PC-3 (cell line): ENCODE measurements around the gene COL13A1. TPM values are rescaled to one million over a fixed set of nuclear protein-coding genes. Genes with fewer than 3 reads are reported as not detected.

Source experiments
- ATAC-seq: fragments of 200-7000 bp; cut with Tn5 transposase; 2 replicates; pipeline ENCODE4 v1.9.1; 2020; ENCODE audit warnings: mild to moderate bottlenecking, moderate library complexity
- BruUV-seq: library from RNA; stranded (reverse); fragments of 400-500 nt; replicated peaks from 2 replicates; lab custom pipeline; 2021; lab: Mats Ljungman, UMichigan
- CTCF ChIA-PET: fragments of 300-600 bp; sonication (Branson Sonifier 250); formaldehyde crosslinking; loops from one replicate; lab custom pipeline; 2022; ENCODE audit warnings: antibody characterized with exemption; lab: Charles Lee
- POLR2A ChIA-PET: fragments of 300-600 bp; sonication (Branson Sonifier 250); formaldehyde crosslinking; loops from one replicate; lab custom pipeline; 2022; ENCODE audit warnings: antibody characterized with exemption; ENCODE audit not compliant: unreplicated experiment; lab: Charles Lee
- DNase-seq: peaks from one replicate; pipeline ENCODE4 v3.0.0-alpha.2; 2015
- H2AFZ ChIP-seq: fragments of 300-600 bp; sonication (generic); 2 replicates; pipeline ENCODE4 v1.6.0; 2016; ENCODE audit warnings: antibody characterized with exemption, low read length
- H3F3A ChIP-seq: fragments of 300-600 bp; sonication (generic); one replicate; pipeline ENCODE4 v1.6.0; 2017; ENCODE audit warnings: antibody characterized with exemption, low read length, control low read depth, mild to moderate bottlenecking; ENCODE audit not compliant: unreplicated experiment
- H3K27ac ChIP-seq: fragments of 300-600 bp; sonication (generic); 2 replicates; pipeline ENCODE4 v1.5.1; 2016; ENCODE audit warnings: mild to moderate bottlenecking, low read length
- H3K27me3 ChIP-seq: fragments of 300-600 bp; sonication (generic); 2 replicates; pipeline ENCODE4 v1.6.1; 2016; ENCODE audit warnings: low read length, mixed read lengths
- H3K36me3 ChIP-seq: fragments of 300-600 bp; sonication (generic); 2 replicates; pipeline ENCODE4 v1.6.1; 2016; ENCODE audit warnings: low read depth, mixed run types, low read length, mixed read lengths
- H3K4me1 ChIP-seq: fragments of 300-600 bp; sonication (generic); 2 replicates; pipeline ENCODE4 v1.5.1; 2016; ENCODE audit warnings: low read length; ENCODE audit not compliant: insufficient read depth
- H3K4me2 ChIP-seq: fragments of 300-600 bp; sonication (generic); 2 replicates; pipeline ENCODE4 v1.6.0; 2016; ENCODE audit warnings: low read length
- H3K4me3 ChIP-seq: fragments of 300-600 bp; sonication (generic); 2 replicates; pipeline ENCODE4 v1.5.1; 2016; ENCODE audit warnings: mild to moderate bottlenecking, low read length, mixed read lengths
- H3K79me2 ChIP-seq: fragments of 300-600 bp; sonication (generic); 2 replicates; pipeline ENCODE4 v1.6.1; 2017; ENCODE audit warnings: low read length, mixed read lengths
- H3K9ac ChIP-seq: fragments of 300-600 bp; sonication (generic); 2 replicates; pipeline ENCODE4 v1.6.0; 2016; ENCODE audit warnings: mild to moderate bottlenecking, low read length
- H3K9me2 ChIP-seq: fragments of 300-600 bp; sonication (generic); replicated peaks from 2 replicates; pipeline ENCODE4 v1.6.1; 2016; ENCODE audit warnings: mixed run types, low read length, mixed read lengths
- H3K9me3 ChIP-seq: fragments of 300-600 bp; sonication (generic); 2 replicates; pipeline ENCODE4 v1.6.1; 2016; ENCODE audit warnings: low read length, mixed read lengths
- H4K20me1 ChIP-seq: fragments of 300-600 bp; sonication (generic); 2 replicates; pipeline ENCODE4 v1.6.1; 2016; ENCODE audit warnings: low read length, mixed read lengths
- CTCF ChIP-seq: fragments of 300-600 bp; sonication (generic); conservative IDR thresholded peaks from 2 replicates; pipeline ENCODE4 v1.5.1; 2017; ENCODE audit warnings: antibody characterized with exemption, low read depth, mild to moderate bottlenecking, low read length
- EZH2 ChIP-seq: fragments of 300-600 bp; sonication (generic); IDR thresholded peaks from one replicate; pipeline ENCODE4 v1.6.1; 2017; ENCODE audit warnings: antibody characterized with exemption, mild to moderate bottlenecking, low read length; ENCODE audit not compliant: unreplicated experiment
- EZH2phosphoT487 ChIP-seq: fragments of 300-600 bp; sonication (generic); IDR thresholded peaks from 2 replicates; pipeline ENCODE4 v1.6.1; 2018; ENCODE audit warnings: mild to moderate bottlenecking, antibody characterized with exemption, low read length, borderline replicate concordance
- intact Hi-C: fragments of 100-400 bp; cut with micrococcal nuclease; formaldehyde crosslinking; loops from 2 replicates; pipeline ENCODE4 v1.9.0; 2023
- total RNA-seq: library from RNA; depleted of rRNA; stranded (reverse); fragments of >200 nt; gene quantifications from 2 replicates; pipeline ENCODE4 v1.2.3, GENCODE V29; 2014

The COL13A1 gene
- total RNA-seq, 1 experiment from 2014 or later: 201 TPM

GRCh38 chr10:69941730-69942129, 140.0 kb downstream of the COL13A1 start:
- CTCF ChIA-PET: no interaction called here
- Histone ChIP-seq H3K9me2 (no peaks in the 10 kb centered on the region), H3K36me3 (peaks cover 28% of the 10 kb centered on the region; the same call in 1 of the 2 replicates), H4K20me1 (no peaks in the 10 kb centered on the region), H3K9ac (no peak overlapping the region), H3K4me3 (no peak overlapping the region), H3F3A (no peaks in the 10 kb centered on the region), H3K4me1 (no peaks in the 10 kb centered on the region), H3K27ac (no peak overlapping the region), H3K79me2 (no peaks in the 10 kb centered on the region), H2AFZ (no peak overlapping the region), H3K27me3 (no peaks in the 10 kb centered on the region), H3K4me2 (no peak overlapping the region), H3K9me3 (no peaks in the 10 kb centered on the region)
- intact Hi-C loops: no loop called here
- no TSS peak for BruUV-seq
- ATAC-seq (no peak), DNase-seq (no peak)
- TF ChIP-seq EZH2phosphoT487: no peak
- no peak for TF ChIP-seq EZH2
- POLR2A ChIA-PET: no interaction called here

- POLR2A ChIA-PET: no interaction called here
- no peak overlapping the region for H3K4me2 ChIP-seq
These were observed 141.7 kb downstream of the COL13A1 start for GRCh38 chr10:69943292-69943820.

GRCh38 chr10:69944761-69945160, 143.1 kb downstream of the COL13A1 start:
- no peaks in the 10 kb centered on the region for H3K27me3 ChIP-seq
- ATAC-seq (peak; percentile 14; the same call in 1 of the 2 replicates), DNase-seq (no peak)
- intact Hi-C loops: no loop called here
- H3K9me3 ChIP-seq: no peaks in the 10 kb centered on the region
- ChIA-PET CTCF (no interaction called here), POLR2A (no interaction called here)
- H3K27ac ChIP-seq: no peak overlapping the region
- no peak overlapping the region for H3K4me3 ChIP-seq
- H3K36me3 ChIP-seq: peaks cover 48% of the 10 kb centered on the region; the same call in 1 of the 2 replicates
- BruUV-seq: no TSS peak
- H3K79me2 ChIP-seq: no peaks in the 10 kb centered on the region
- no peaks in the 10 kb centered on the region for H3K9me2 ChIP-seq
- no peaks in the 10 kb centered on the region for H3F3A ChIP-seq
- no peak overlapping the region for H2AFZ ChIP-seq
- no peak overlapping the region for H3K4me2 ChIP-seq
- no peaks in the 10 kb centered on the region for H3K4me1 ChIP-seq
- no peaks in the 10 kb centered on the region for H4K20me1 ChIP-seq
- TF ChIP-seq EZH2phosphoT487 (no peak), EZH2 (no peak), CTCF (no peak)
- no peak overlapping the region for H3K9ac ChIP-seq

More at GRCh38 chr10:69943292-69943820, 141.7 kb downstream of the COL13A1 start:
- Histone ChIP-seq H3K4me1 (no peaks in the 10 kb centered on the region), H3K4me3 (no peak overlapping the region), H3K27me3 (no peaks in the 10 kb centered on the region), H3F3A (no peaks in the 10 kb centered on the region), H3K27ac (no peak overlapping the region), H3K9me2 (no peaks in the 10 kb centered on the region), H2AFZ (no peak overlapping the region), H3K79me2 (no peaks in the 10 kb centered on the region), H3K9ac (no peak overlapping the region), H3K9me3 (no peaks in the 10 kb centered on the region), H3K36me3 (peaks cover 38% of the 10 kb centered on the region; the same call in 1 of the 2 replicates), H4K20me1 (no peaks in the 10 kb centered on the region)
- intact Hi-C loops: no loop called here
- CTCF ChIA-PET: no interaction called here
- no TSS peak for BruUV-seq
- DNase-seq: no peak
- TF ChIP-seq CTCF (no peak), EZH2phosphoT487 (no peak), EZH2 (no peak)
- no peak for ATAC-seq
